ENCODE measurements around the gene TCFL5.

- no peak for TF ChIP-seq CTCF (IDR thresholded peaks at IDR 0.05; ENCODE audit: borderline replicate concordance, extremely low read depth, low read length, poor library complexity, severe bottlenecking)
- no peak for TF ChIP-seq EZH2 (IDR thresholded peaks at IDR 0.05; ENCODE audit: borderline replicate concordance, low read depth, low read length, severe bottlenecking)
Observed at GRCh38 chr20:62811320-62811719, 50.3 kb downstream of the TCFL5 start.

All from DND-41 (cell line).